IMR-90 (cell line): ENCODE measurements around the gene RUNDC1. TPM values are rescaled to one million over a fixed set of nuclear protein-coding genes. Genes with fewer than 3 reads are reported as not detected.
A peak's percentile ranks its signal among the peaks of the same experiment; 100 is the strongest.

Experiments used
- ATAC-seq: fragments of 200-7000 bp; cut with Tn5 transposase; 2 replicates; pipeline ENCODE4 v1.9.1; 2020; ENCODE audit warnings: low read depth, mild to moderate bottlenecking, moderate library complexity
- BruUV-seq: library from RNA; stranded (reverse); fragments of 400-500 nt; replicated peaks from 2 replicates; lab custom pipeline; 2021; lab: Mats Ljungman, UMichigan
- CTCF ChIA-PET: fragments of 300-600 bp; formaldehyde crosslinking; extraction: SDS; loops from one replicate; lab custom pipeline; 2021; ENCODE audit warnings: antibody characterized with exemption; lab: Yijun Ruan, JAX
- POLR2A ChIA-PET: fragments of 300-600 bp; sonication (Branson Sonifier 250); formaldehyde crosslinking; loops from one replicate; lab custom pipeline; 2022; ENCODE audit warnings: antibody characterized with exemption; ENCODE audit not compliant: unreplicated experiment; lab: Charles Lee
- DNase-seq: peaks from one replicate; pipeline ENCODE4 v3.0.0; 2013
- H2AFZ ChIP-seq: replicated peaks from 2 replicates; pipeline ENCODE3; 2013; ENCODE audit warnings: low read length, mild to moderate bottlenecking; ENCODE audit not compliant: poor library complexity
- H2AK5ac ChIP-seq: 2 replicates; pipeline ENCODE4 v1.6.1; 2013; ENCODE audit warnings: low read depth, low read length, inconsistent platforms
- H2AK9ac ChIP-seq: replicated peaks from 2 replicates; pipeline ENCODE3; 2013; ENCODE audit warnings: mild to moderate bottlenecking, low read depth, low read length, moderate library complexity; ENCODE audit not compliant: poor library complexity
- H2BK120ac ChIP-seq: 2 replicates; pipeline ENCODE4 v1.6.1; 2013; ENCODE audit warnings: low read depth, low read length, inconsistent platforms
- H2BK15ac ChIP-seq: 3 replicates; pipeline ENCODE4 v1.6.1; 2013; ENCODE audit warnings: low read depth, low read length, inconsistent platforms
- H2BK20ac ChIP-seq: 2 replicates; pipeline ENCODE4 v1.6.1; 2013; ENCODE audit warnings: low read depth, mild to moderate bottlenecking, inconsistent platforms, low read length, moderate library complexity
- H2BK5ac ChIP-seq: 2 replicates; pipeline ENCODE4 v1.6.1; 2013; ENCODE audit warnings: mild to moderate bottlenecking, low read depth, low read length, inconsistent platforms; ENCODE audit not compliant: poor library complexity, severe bottlenecking
- H3K14ac ChIP-seq: replicated peaks from 2 replicates; pipeline ENCODE4 v1.6.1; 2013; ENCODE audit warnings: low read depth, low read length, inconsistent platforms
- H3K18ac ChIP-seq: 2 replicates; pipeline ENCODE4 v1.6.1; 2013; ENCODE audit warnings: low read depth, low read length, control low read depth
- H3K23ac ChIP-seq: 2 replicates; pipeline ENCODE4 v1.6.1; 2013; ENCODE audit warnings: low read depth, low read length, inconsistent platforms
- H3K27ac ChIP-seq: 2 replicates; pipeline ENCODE4 v1.5.1; 2013; ENCODE audit warnings: mild to moderate bottlenecking, control low read depth, low read length; ENCODE audit not compliant: insufficient read depth
- H3K27me3 ChIP-seq: 2 replicates; pipeline ENCODE4 v1.6.1; 2013; ENCODE audit warnings: low read length; ENCODE audit not compliant: control insufficient read depth, insufficient read depth
- H3K36me3 ChIP-seq: 2 replicates; pipeline ENCODE4 v1.6.1; 2013; ENCODE audit warnings: low read length, mixed read lengths; ENCODE audit not compliant: control insufficient read depth, insufficient read depth
- H3K4ac ChIP-seq: 2 replicates; pipeline ENCODE4 v1.6.1; 2013; ENCODE audit warnings: low read depth, low read length, inconsistent platforms
- H3K4me1 ChIP-seq: 2 replicates; pipeline ENCODE4 v1.6.1; 2013; ENCODE audit warnings: low read length, mixed read lengths; ENCODE audit not compliant: control insufficient read depth, insufficient read depth
- H3K4me2 ChIP-seq: 2 replicates; pipeline ENCODE4 v1.6.1; 2013; ENCODE audit warnings: low read depth, mild to moderate bottlenecking, control low read depth, low read length, moderate library complexity
- H3K4me3 ChIP-seq: 2 replicates; pipeline ENCODE4 v1.5.1; 2013; ENCODE audit warnings: low read depth, mild to moderate bottlenecking, control low read depth, low read length, moderate library complexity; ENCODE audit not compliant: insufficient read depth
- H3K56ac ChIP-seq: 2 replicates; pipeline ENCODE4 v1.6.1; 2013; ENCODE audit warnings: low read length, inconsistent platforms; ENCODE audit not compliant: insufficient read depth; ENCODE audit errors: extremely low read depth
- H3K79me1 ChIP-seq, 2 experiments: 2 replicates each; pipeline ENCODE4 v1.6.1; 2013; ENCODE audit warnings: low read length in 2 of 2, inconsistent platforms in 1 of 2, low read depth in 1 of 2
- H3K9ac ChIP-seq: 2 replicates; pipeline ENCODE4 v1.6.1; 2013; ENCODE audit warnings: low read depth, low read length, control low read depth
- H3K9me1 ChIP-seq: 2 replicates; pipeline ENCODE4 v1.6.1; 2013; ENCODE audit warnings: low read length, inconsistent platforms; ENCODE audit not compliant: insufficient read depth
- H3K9me3 ChIP-seq: 2 replicates; pipeline ENCODE4 v1.6.1; 2013; ENCODE audit warnings: low read length; ENCODE audit not compliant: control insufficient read depth, insufficient read depth
- H4K20me1 ChIP-seq: 2 replicates; pipeline ENCODE4 v1.6.1; 2013; ENCODE audit warnings: low read length, inconsistent platforms; ENCODE audit not compliant: insufficient read depth
- H4K5ac ChIP-seq: 2 replicates; pipeline ENCODE4 v1.6.1; 2013; ENCODE audit warnings: mild to moderate bottlenecking, low read depth, low read length, control low read depth
- H4K8ac ChIP-seq, 2 experiments: 2 replicates each; pipeline ENCODE4 v1.6.1; 2013; ENCODE audit warnings: low read depth in 2 of 2, low read length in 2 of 2, control low read depth in 1 of 2, inconsistent platforms in 1 of 2
- H4K91ac ChIP-seq: 2 replicates; pipeline ENCODE4 v1.6.1; 2013; ENCODE audit warnings: low read depth, low read length, inconsistent platforms; ENCODE audit not compliant: insufficient read depth
- CEBPB ChIP-seq: IDR thresholded peaks from 2 replicates; pipeline ENCODE4 v1.6.1; 2012; ENCODE audit warnings: low read depth, low read length, improper control_type of control experiment
- MXI1 ChIP-seq: IDR thresholded peaks from 2 replicates; pipeline ENCODE4 v1.6.1; 2012; ENCODE audit warnings: low read depth, mild to moderate bottlenecking, low read length, moderate library complexity, borderline replicate concordance
- WGBS, 2 experiments: methylation state at CpG; one replicate each; pipeline versions ENCODE4 v1.1.5 to v1.1.7; 2013; ENCODE audit warnings: missing lambda C conversion rate in 2 of 2; ENCODE audit not compliant: insufficient read length in 1 of 2; ENCODE audit errors: extremely low coverage in 2 of 2; 5-methylcytosine and 5-hydroxymethylcytosine counted together
- dilution Hi-C: fragments of 300-500 bp; cut with HindIII; formaldehyde crosslinking; loops from one replicate; pipeline ENCODE4 v1.14.3; 2018; ENCODE audit warnings: low sequenced_read_pairs; ENCODE audit not compliant: unreplicated experiment
- in situ Hi-C: fragments of 300-500 bp; cut with MboI; formaldehyde crosslinking; loops from 3 replicates; pipeline ENCODE4 v1.14.3; 2019; ENCODE audit warnings: low sequenced_read_pairs, inconsistent platforms, mixed read lengths
- intact Hi-C: fragments of 100-400 bp; cut with micrococcal nuclease; formaldehyde crosslinking; loops from 2 replicates; pipeline ENCODE4 v1.10.0; 2022
- polyA plus RNA-seq, 3 experiments: library from polyadenylated mRNA; depleted of rRNA; stranded (reverse); fragments of >200 nt; gene quantifications; 2 replicates each; pipeline ENCODE4 v1.2.3, GENCODE V29; 2012; ENCODE audit warnings: low replicate concordance in 1 of 3
- total RNA-seq: library from RNA; depleted of rRNA; stranded (reverse); fragments of >200 nt; gene quantifications from 2 replicates; pipeline ENCODE4 v1.2.3, GENCODE V29; 2012

Gene RUNDC1
- total and polyA plus RNA-seq, 2 of the 4 experiments (the other 2 are of a cell fraction) = 7.0 to 7.9 TPM

- no peak overlapping the region for H2BK20ac ChIP-seq
- intact Hi-C loops = no loop called here
- no peak overlapping the region for H2AK5ac ChIP-seq
- H3K18ac ChIP-seq = no peak overlapping the region
- H2BK15ac ChIP-seq = no peak overlapping the region
- H3K4me3 ChIP-seq = no peak overlapping the region
- no peaks in the 10 kb centered on the region for H3K9me3 ChIP-seq
- ATAC-seq = no peak
- H3K27ac ChIP-seq = no peak overlapping the region
- H3K14ac ChIP-seq = no peak overlapping the region
- no peak overlapping the region for H2AFZ ChIP-seq
- POLR2A ChIA-PET = no interaction called here
- no peak overlapping the region for H2BK120ac ChIP-seq
- no peak overlapping the region for H3K4me2 ChIP-seq
- H4K91ac ChIP-seq = no peak overlapping the region
- TF ChIP-seq MXI1 (no peak), CEBPB (peak; percentile 71)
- peaks cover 45% of the 10 kb centered on the region for H3K36me3 ChIP-seq
- H3K4ac ChIP-seq = no peak overlapping the region
- no peak overlapping the region for H2BK5ac ChIP-seq
- H4K5ac ChIP-seq = no peak overlapping the region
- CTCF ChIA-PET = no interaction called here
- dilution Hi-C loops = no loop called here
- H3K23ac ChIP-seq = peak overlapping the region; percentile 45; the same call in 1 of the 2 replicates
- no peak overlapping the region for H2AK9ac ChIP-seq
- no CpG with 5 or more reads among the region's 4 CpGs for WGBS, 2 experiments
- peaks cover 27% of the 10 kb centered on the region for H3K9me1 ChIP-seq
- no peaks in the 10 kb centered on the region for H3K27me3 ChIP-seq
- H4K8ac ChIP-seq = no peak overlapping the region
- in situ Hi-C loops = no loop called here
- no TSS peak for BruUV-seq
- H3K9ac ChIP-seq = no peak overlapping the region
- H3K79me1 ChIP-seq = peaks cover 15 to 66% of the 10 kb centered on the region in 2 experiments; a peak in 3 of 4 replicates
- DNase-seq = peak; percentile 31
- H4K20me1 ChIP-seq = peaks cover 32% of the 10 kb centered on the region; the same call in 1 of the 2 replicates
- no peak overlapping the region for H3K56ac ChIP-seq
- H3K4me1 ChIP-seq = peaks cover 12% of the 10 kb centered on the region
These were observed 38.6 kb downstream of the RUNDC1 start for GRCh38 chr17:43018932-43019331.
